ENCODE data around the gene EXOC6. TPM values are rescaled to one million over a fixed set of nuclear protein-coding genes. Genes with fewer than 3 reads are reported as not detected.

The EXOC6 gene
- total RNA-seq, 2 experiments from 2014 or later = 9.4 to 9.9 TPM

GRCh38 chr10:93080350-93081046 is 232.2 kb downstream of the EXOC6 start:
- peaks cover 49% of the 10 kb centered on the region for H3K27me3 Mint-ChIP-seq
- no peaks in the 10 kb centered on the region for H3K36me3 Mint-ChIP-seq (ENCODE audit: low read depth)
- H3K4me3 Mint-ChIP-seq = no peak overlapping the region
- DNase-seq = peak; percentile 51
- H3K4me1 Mint-ChIP-seq = peaks cover 7% of the 10 kb centered on the region
- ChIA-PET POLR2A (no interaction called here), CTCF (interaction anchor here (0.8 to 1.8 kb wide), 9 partner anchors 13 to 377 kb away, joined by 3 to 6 read pairs (median 4); no protein-coding TSS in a partner anchor)
- H3K9me3 Mint-ChIP-seq = no peaks in the 10 kb centered on the region
- H3K27ac Mint-ChIP-seq = no peak overlapping the region

DNA sequence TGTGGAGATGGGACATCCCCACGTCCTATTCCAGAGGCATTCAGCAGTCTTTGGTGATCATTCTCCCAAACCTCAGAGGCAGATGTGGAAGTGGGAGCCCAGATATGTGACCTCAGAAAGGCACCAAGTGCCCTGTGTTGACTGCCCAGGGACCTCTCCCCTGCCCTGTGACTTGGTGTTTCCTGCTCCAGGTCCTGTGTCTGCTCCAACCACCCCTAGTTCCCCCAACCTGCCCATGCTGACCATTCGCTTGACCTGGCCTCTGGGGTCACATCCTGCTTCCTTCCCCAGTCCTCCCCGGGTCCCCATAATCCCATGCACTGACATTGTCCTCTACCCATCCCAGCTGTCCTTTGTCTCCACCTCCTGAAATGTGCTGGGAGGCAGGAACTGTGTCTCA is 233.0 kb downstream of the EXOC6 start:
- Mint-ChIP-seq H3K9me3 (no peaks in the 10 kb centered on the region), H3K36me3 (ENCODE audit: low read depth) (no peaks in the 10 kb centered on the region), H3K27ac (no peak overlapping the region), H3K27me3 (peaks cover 41% of the 10 kb centered on the region), H3K4me1 (peaks cover 2% of the 10 kb centered on the region), H3K4me3 (no peak overlapping the region)
- DNase-seq = no peak
- CTCF ChIA-PET = interaction anchor here (0.6 to 1.8 kb wide), 4 partner anchors 28 to 1168 kb away, joined by 3 to 5 read pairs (median 3); no protein-coding TSS in a partner anchor
- POLR2A ChIA-PET = no interaction called here

- ChIA-PET CTCF (interaction anchor here (0.6 to 1.8 kb wide), 3 partner anchors 28 to 1167 kb away, joined by 3 to 5 read pairs (median 3); no protein-coding TSS in a partner anchor), POLR2A (no interaction called here)
- H3K36me3 Mint-ChIP-seq (ENCODE audit: low read depth) = no peaks in the 10 kb centered on the region
- no peaks in the 10 kb centered on the region for H3K9me3 Mint-ChIP-seq
- DNase-seq = no peak
- no peak overlapping the region for H3K4me3 Mint-ChIP-seq
- H3K4me1 Mint-ChIP-seq = peaks cover 2% of the 10 kb centered on the region
- no peak overlapping the region for H3K27ac Mint-ChIP-seq
- H3K27me3 Mint-ChIP-seq = peaks cover 36% of the 10 kb centered on the region
Measured at GRCh38 chr10:93081834-93082233, 233.5 kb downstream of the EXOC6 start.

DNA sequence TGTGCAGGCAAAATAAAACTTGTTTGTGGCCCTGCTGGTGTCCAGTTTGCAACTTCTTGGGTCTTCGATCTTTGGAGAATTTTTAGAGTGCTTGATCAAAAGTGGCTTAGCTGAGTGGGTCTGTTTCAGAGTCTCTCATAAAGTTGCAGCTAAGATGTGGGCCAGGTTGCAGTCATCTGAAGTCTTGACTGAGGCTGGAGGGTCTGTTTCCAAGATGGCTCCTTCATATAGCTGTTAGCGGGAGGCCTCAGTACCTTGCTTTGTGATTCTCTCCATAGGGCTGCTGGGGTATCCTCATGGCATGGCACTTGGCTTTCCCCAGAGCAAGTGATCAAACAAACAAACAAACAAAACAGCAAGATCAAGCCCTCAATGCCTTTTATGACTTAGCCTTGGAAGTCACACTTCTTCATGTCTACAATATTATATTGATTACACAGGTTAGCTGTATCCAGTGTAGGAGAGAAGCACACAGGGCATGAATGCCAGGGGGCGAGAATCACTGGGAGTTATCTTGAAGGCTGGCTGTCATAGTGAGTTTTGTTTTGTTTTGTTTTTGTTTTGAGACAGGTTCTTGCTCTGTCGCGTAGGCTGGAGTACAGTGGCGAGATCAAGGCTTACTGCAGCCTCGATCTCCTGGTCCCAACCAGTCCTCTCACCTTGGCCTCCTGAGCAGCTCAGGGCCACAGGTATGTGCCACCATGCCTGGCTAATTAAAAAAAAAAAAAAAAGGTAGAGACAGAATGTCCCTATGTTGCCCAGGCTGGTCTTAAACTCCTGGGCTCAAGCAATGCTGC is 235.6 kb downstream of the EXOC6 start:
- H3K4me3 Mint-ChIP-seq = no peak overlapping the region
- peaks cover 2% of the 10 kb centered on the region for H3K4me1 Mint-ChIP-seq
- POLR2A ChIA-PET = no interaction called here
- no peaks in the 10 kb centered on the region for H3K9me3 Mint-ChIP-seq
- no peak for DNase-seq
- H3K27ac Mint-ChIP-seq = no peak overlapping the region
- CTCF ChIA-PET = no interaction called here
- H3K36me3 Mint-ChIP-seq (ENCODE audit: low read depth) = no peaks in the 10 kb centered on the region
- H3K27me3 Mint-ChIP-seq = peaks cover 30% of the 10 kb centered on the region

DNA sequence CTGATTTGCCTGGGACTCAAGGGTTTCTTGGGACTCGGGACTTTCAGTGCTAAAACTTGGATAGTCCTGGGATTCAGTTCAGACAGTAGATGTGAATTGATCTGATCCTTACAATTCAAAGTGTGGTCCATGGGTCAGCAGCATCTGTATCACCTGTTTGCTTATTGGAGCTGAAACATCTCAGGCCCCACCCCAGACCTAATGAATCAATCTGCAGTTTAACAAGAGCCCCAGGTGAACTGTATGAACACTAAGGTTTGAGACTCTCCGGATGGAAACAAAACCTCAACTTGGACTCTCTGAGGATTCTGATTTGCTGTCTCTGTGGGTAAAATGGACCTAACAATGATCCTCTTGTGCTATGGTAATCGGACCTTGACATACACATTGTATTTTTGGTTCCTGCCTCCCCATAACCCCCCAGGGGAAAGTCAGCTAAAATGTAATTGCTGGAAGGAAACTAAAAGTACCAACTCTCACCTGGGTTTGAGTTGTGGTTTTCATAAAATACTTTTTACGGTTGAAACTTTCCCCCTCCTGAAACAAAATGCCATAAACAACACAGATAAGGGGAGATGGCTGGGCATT is 237.0 kb downstream of the EXOC6 start:
- H3K4me1 Mint-ChIP-seq = no peaks in the 10 kb centered on the region
- ChIA-PET POLR2A (no interaction called here), CTCF (no interaction called here)

DNA sequence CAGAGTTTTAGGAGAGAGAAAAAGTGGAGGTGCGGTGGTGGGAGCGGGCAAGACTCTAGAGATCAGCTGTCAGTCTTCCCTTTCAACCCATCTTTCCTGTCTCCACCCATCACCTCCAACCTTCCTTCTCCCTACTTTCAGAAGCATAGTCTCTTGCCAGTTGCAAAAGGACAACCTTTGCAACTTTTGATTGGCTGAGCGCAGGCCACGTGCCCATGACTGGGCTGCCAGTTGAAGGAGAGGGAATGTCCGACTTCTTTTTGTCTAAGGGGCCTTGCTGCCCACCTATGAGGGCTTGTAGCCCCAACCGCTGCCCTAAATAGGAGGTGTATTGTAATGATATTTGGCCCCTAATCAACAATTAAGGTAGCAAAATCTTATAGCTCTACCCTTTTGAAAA is 238.0 kb downstream of the EXOC6 start:
- CTCF ChIA-PET = no interaction called here
- POLR2A ChIA-PET = no interaction called here
- Mint-ChIP-seq H3K9me3 (no peaks in the 10 kb centered on the region), H3K36me3 (ENCODE audit: low read depth) (no peaks in the 10 kb centered on the region), H3K27ac (no peak overlapping the region), H3K27me3 (peaks cover 13% of the 10 kb centered on the region), H3K4me3 (no peak overlapping the region), H3K4me1 (no peaks in the 10 kb centered on the region)
- DNase-seq = no peak

More for the DNA sequence above, 237.0 kb downstream of the EXOC6 start:
- Mint-ChIP-seq H3K4me3 (no peak overlapping the region), H3K36me3 (ENCODE audit: low read depth) (no peaks in the 10 kb centered on the region), H3K9me3 (no peaks in the 10 kb centered on the region), H3K27ac (no peak overlapping the region), H3K27me3 (peaks cover 18% of the 10 kb centered on the region)
- no peak for DNase-seq

DNA sequence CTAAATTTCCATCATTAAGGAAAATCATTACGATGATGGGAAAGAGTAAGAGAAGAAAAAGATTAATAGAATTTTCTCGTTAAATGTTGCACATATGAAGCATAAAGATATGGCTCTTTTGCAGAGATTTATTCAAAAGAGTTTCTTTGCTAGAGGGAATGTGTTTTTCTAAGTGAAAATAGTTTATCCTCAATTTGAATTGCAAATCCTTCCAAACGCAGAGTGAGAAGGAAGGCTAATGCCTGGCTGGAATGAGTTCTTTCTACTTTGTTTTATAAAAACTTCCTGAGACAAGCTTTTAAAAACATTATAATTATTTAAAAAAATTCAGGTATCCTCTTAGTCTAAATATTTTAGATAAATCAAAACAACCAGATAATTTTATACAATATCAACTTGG is 239.5 kb downstream of the EXOC6 start:
- no peak for DNase-seq
- ChIA-PET CTCF (no interaction called here), POLR2A (no interaction called here)
- Mint-ChIP-seq H3K4me1 (no peaks in the 10 kb centered on the region), H3K4me3 (no peak overlapping the region), H3K27ac (no peak overlapping the region), H3K27me3 (peaks cover 9% of the 10 kb centered on the region), H3K9me3 (no peaks in the 10 kb centered on the region), H3K36me3 (ENCODE audit: low read depth) (no peaks in the 10 kb centered on the region)

DNA sequence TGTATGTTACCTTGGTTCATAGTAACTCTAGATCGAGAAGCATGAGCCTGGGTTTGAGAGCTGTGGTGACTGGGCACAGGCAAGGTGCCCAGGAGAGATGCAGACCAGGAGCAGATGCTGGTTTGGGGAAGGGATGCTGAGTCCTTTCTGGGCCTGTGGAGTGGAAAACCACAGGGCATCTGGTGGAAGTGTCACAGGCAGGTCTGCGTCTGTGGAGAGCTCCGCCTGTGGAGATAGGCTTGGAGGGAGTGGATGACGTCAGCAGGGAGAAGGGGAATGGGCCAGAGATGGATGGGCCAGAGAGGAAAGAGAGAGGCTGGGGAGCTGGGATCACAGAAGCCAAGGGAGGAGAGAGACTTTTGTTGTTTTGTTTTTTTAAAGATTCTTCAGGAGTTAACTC is 240.1 kb downstream of the EXOC6 start:
- Mint-ChIP-seq H3K27me3 (peaks cover 7% of the 10 kb centered on the region), H3K4me1 (no peaks in the 10 kb centered on the region), H3K27ac (no peak overlapping the region), H3K36me3 (ENCODE audit: low read depth) (no peaks in the 10 kb centered on the region), H3K9me3 (no peaks in the 10 kb centered on the region), H3K4me3 (no peak overlapping the region)
- CTCF ChIA-PET = no interaction called here
- no peak for DNase-seq
- POLR2A ChIA-PET = no interaction called here

DNA sequence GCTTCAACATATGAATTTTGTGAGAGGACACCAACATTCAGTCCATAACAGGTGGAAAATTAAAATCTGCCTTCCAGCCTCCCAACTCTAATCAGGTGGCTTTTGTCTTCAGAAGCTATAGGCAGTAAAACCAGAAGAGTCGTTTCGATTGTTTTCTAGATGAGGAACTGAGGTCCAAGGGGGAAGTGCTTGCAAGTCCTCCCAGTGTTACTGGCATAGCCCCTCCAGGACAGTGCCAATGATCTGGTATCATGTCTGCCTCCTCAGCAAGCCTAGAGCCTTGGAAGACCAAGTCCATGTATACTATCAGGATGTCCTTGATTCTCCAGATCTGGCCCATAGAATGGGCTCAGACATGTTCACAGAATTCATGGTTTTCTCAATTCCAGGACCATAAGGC is 242.3 kb downstream of the EXOC6 start:
- H3K27me3 Mint-ChIP-seq = peaks cover 7% of the 10 kb centered on the region
- CTCF ChIA-PET = no interaction called here
- H3K4me3 Mint-ChIP-seq = no peak overlapping the region
- POLR2A ChIA-PET = no interaction called here
- no peak overlapping the region for H3K27ac Mint-ChIP-seq
- H3K4me1 Mint-ChIP-seq = no peaks in the 10 kb centered on the region
- H3K36me3 Mint-ChIP-seq (ENCODE audit: low read depth) = no peaks in the 10 kb centered on the region
- H3K9me3 Mint-ChIP-seq = no peaks in the 10 kb centered on the region
- no peak for DNase-seq

GRCh38 chr10:93091960-93092359 is 243.6 kb downstream of the EXOC6 start:
- H3K4me1 Mint-ChIP-seq = no peaks in the 10 kb centered on the region
- no peaks in the 10 kb centered on the region for H3K36me3 Mint-ChIP-seq (ENCODE audit: low read depth)
- H3K27me3 Mint-ChIP-seq = peaks cover 7% of the 10 kb centered on the region
- no peaks in the 10 kb centered on the region for H3K9me3 Mint-ChIP-seq
- ChIA-PET POLR2A (no interaction called here), CTCF (interaction anchor here (0.7 kb wide), 1 partner anchor 120 kb away, joined by 3 read pairs; no protein-coding TSS in a partner anchor)
- H3K4me3 Mint-ChIP-seq = no peak overlapping the region
- DNase-seq = no peak
- no peak overlapping the region for H3K27ac Mint-ChIP-seq

DNA sequence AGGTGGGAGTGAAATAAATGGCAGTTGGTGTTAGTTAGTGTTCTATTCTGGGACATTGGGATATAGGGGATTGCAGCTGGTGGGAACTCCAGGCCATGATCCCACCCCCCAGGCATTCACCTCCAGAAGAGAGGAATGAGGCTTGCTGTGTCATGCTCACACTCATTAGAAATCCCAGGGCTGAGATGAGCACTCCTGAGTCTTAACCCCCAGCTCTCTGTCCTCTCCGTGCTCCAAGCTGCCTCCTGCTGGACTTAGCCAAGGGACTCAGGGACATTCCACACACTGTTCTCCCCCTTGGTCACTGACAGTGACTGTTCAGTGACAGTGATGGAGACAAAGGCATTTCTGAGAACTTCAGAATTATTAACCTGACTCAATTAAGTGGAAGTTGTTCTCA is 246.9 kb downstream of the EXOC6 start:
- ChIA-PET CTCF (no interaction called here), POLR2A (no interaction called here)
- Mint-ChIP-seq H3K4me3 (no peak overlapping the region), H3K36me3 (ENCODE audit: low read depth) (no peaks in the 10 kb centered on the region), H3K9me3 (no peaks in the 10 kb centered on the region), H3K27me3 (peaks cover 2% of the 10 kb centered on the region), H3K27ac (no peak overlapping the region), H3K4me1 (no peaks in the 10 kb centered on the region)
- DNase-seq = no peak

DNA sequence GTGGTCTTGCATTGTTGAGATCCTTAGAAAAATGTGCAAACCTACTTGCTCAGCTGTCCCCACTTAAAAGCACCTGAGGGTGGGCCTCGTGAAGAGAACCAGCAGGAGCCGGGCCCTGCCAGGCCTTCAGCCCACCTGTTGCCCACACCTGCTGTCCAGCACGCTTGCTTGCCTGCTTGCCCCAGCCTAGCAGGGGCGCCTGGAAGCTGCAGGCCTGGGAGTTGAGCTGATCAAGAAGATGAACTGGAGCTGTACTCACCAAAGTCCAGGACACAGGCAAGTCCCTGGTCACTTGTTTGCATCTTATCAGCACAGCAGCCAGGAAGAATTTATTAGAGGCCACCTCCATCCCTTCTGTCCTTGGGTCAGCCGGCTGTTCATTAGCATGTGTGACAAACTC is 248.6 kb downstream of the EXOC6 start:
- H3K4me3 Mint-ChIP-seq = no peak overlapping the region
- no peaks in the 10 kb centered on the region for H3K9me3 Mint-ChIP-seq
- H3K27me3 Mint-ChIP-seq = peaks cover 2% of the 10 kb centered on the region
- no peak for DNase-seq
- H3K36me3 Mint-ChIP-seq (ENCODE audit: low read depth) = no peaks in the 10 kb centered on the region
- no peaks in the 10 kb centered on the region for H3K4me1 Mint-ChIP-seq
- ChIA-PET POLR2A (no interaction called here), CTCF (no interaction called here)
- H3K27ac Mint-ChIP-seq = no peak overlapping the region

GRCh38 chr10:93097386-93097785 is 249.1 kb downstream of the EXOC6 start:
- H3K36me3 Mint-ChIP-seq (ENCODE audit: low read depth) = no peaks in the 10 kb centered on the region
- no peak overlapping the region for H3K27ac Mint-ChIP-seq
- H3K4me1 Mint-ChIP-seq = no peaks in the 10 kb centered on the region
- DNase-seq = no peak
- peaks cover 2% of the 10 kb centered on the region for H3K27me3 Mint-ChIP-seq
- H3K4me3 Mint-ChIP-seq = no peak overlapping the region
- H3K9me3 Mint-ChIP-seq = no peaks in the 10 kb centered on the region
- ChIA-PET POLR2A (no interaction called here), CTCF (no interaction called here)

Data from activated CD4-positive, alpha-beta memory T cell treated with anti-CD3 and anti-CD28 coated beads, Interleukin-2, amount 10 ng/mL, durations not matched to agents 7 days and 5 days (primary cell).